Measurements from ENCODE around the gene CCDC174. TPM values are rescaled to one million over a fixed set of nuclear protein-coding genes. Genes with fewer than 3 reads are reported as not detected.

The CCDC174 gene
- total RNA-seq, 4 donors from 2014 or later: 21.2 to 30.1 (median 25.5) TPM

GRCh38 chr3:14609941-14610340 is 41.6 kb upstream of the CCDC174 start:
- intact Hi-C loops (cut with DNase I): no loop called here
- Histone ChIP-seq H3K4me1 (no peaks in the 10 kb centered on the region), H3K4me3 (replicated peaks in 1 of 3) (no peak overlapping the region), H3K27ac (no peak overlapping the region), H3K9me3 (no peaks in the 10 kb centered on the region), H3K27me3 (no peaks in the 10 kb centered on the region), H3K36me3 (no peaks in the 10 kb centered on the region)
- TF ChIP-seq POLR2A (IDR thresholded peaks at IDR 0.05): no peak
- TF ChIP-seq, protein P1, sequence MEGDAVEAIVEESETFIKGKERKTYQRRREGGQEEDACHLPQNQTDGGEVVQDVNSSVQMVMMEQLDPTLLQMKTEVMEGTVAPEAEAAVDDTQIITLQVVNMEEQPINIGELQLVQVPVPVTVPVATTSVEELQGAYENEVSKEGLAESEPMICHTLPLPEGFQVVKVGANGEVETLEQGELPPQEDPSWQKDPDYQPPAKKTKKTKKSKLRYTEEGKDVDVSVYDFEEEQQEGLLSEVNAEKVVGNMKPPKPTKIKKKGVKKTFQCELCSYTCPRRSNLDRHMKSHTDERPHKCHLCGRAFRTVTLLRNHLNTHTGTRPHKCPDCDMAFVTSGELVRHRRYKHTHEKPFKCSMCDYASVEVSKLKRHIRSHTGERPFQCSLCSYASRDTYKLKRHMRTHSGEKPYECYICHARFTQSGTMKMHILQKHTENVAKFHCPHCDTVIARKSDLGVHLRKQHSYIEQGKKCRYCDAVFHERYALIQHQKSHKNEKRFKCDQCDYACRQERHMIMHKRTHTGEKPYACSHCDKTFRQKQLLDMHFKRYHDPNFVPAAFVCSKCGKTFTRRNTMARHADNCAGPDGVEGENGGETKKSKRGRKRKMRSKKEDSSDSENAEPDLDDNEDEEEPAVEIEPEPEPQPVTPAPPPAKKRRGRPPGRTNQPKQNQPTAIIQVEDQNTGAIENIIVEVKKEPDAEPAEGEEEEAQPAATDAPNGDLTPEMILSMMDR (IDR thresholded peaks at IDR 0.05): no peak
- no peak for DNase-seq

DNA sequence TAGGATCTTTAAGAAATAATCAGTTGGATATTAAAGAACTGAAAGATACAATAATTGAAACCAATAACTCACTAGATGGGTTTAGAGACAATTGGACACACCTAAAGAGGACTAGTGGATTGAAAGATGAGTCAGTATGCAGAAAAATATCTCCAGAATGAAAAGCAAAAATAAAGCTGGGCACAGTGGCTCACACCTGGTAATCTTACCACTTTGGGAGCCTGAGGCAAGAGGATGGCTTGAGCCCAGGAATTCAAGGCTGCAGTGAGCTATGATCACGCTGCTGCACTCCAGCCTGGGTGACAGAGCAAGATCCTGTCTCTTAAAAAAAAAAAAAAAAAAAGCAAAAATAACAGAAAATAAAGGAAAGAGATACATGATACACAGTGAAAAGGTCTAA is 37.4 kb upstream of the CCDC174 start:
- Histone ChIP-seq H3K9me3 (no peaks in the 10 kb centered on the region), H3K27ac (no peak overlapping the region), H3K4me3 (replicated peaks in 1 of 3) (no peak overlapping the region), H3K27me3 (no peaks in the 10 kb centered on the region), H3K4me1 (no peaks in the 10 kb centered on the region), H3K36me3 (no peaks in the 10 kb centered on the region)
- no peak for DNase-seq
- TF ChIP-seq, protein P1 (IDR thresholded peaks at IDR 0.05): no peak
- TF ChIP-seq POLR2A (IDR thresholded peaks at IDR 0.05): no peak
- intact Hi-C loops (cut with DNase I): no loop called here
- WGBS, 2 donors: 63 to 73% methylated on average over 1 of the region's 1 CpG

- TF ChIP-seq POLR2A (IDR thresholded peaks at IDR 0.05): no peak
- TF ChIP-seq, protein P1 (IDR thresholded peaks at IDR 0.05): no peak
- Histone ChIP-seq H3K9me3 (no peaks in the 10 kb centered on the region), H3K27me3 (no peaks in the 10 kb centered on the region), H3K27ac (no peak overlapping the region), H3K4me3 (replicated peaks in 1 of 3) (no peak overlapping the region), H3K4me1 (no peaks in the 10 kb centered on the region), H3K36me3 (no peaks in the 10 kb centered on the region)
- DNase-seq: no peak
- intact Hi-C loops (cut with DNase I): no loop called here
Measured at GRCh38 chr3:14614862-14615261, 36.7 kb upstream of the CCDC174 start.

GRCh38 chr3:14616606-14617507 is 34.7 kb upstream of the CCDC174 start:
- H3K4me1 ChIP-seq: no peaks in the 10 kb centered on the region
- H3K27ac ChIP-seq: no peak overlapping the region
- no peak for DNase-seq
- no peaks in the 10 kb centered on the region for H3K36me3 ChIP-seq
- intact Hi-C loops (cut with DNase I): no loop called here
- no peaks in the 10 kb centered on the region for H3K9me3 ChIP-seq
- 71 to 82% methylated on average over 10 of the region's 10 CpGs for WGBS, 2 donors
- TF ChIP-seq, protein P1 (IDR thresholded peaks at IDR 0.05): no peak
- TF ChIP-seq POLR2A (IDR thresholded peaks at IDR 0.05): no peak
- no peaks in the 10 kb centered on the region for H3K27me3 ChIP-seq
- H3K4me3 ChIP-seq (replicated peaks in 1 of 3): no peak overlapping the region

GRCh38 chr3:14617508-14618023 is 34.0 kb upstream of the CCDC174 start:
- H3K36me3 ChIP-seq: no peaks in the 10 kb centered on the region
- no peaks in the 10 kb centered on the region for H3K4me1 ChIP-seq
- H3K27ac ChIP-seq: no peak overlapping the region
- H3K4me3 ChIP-seq (replicated peaks in 1 of 3): no peak overlapping the region
- DNase-seq: no peak
- no peaks in the 10 kb centered on the region for H3K27me3 ChIP-seq
- no peaks in the 10 kb centered on the region for H3K9me3 ChIP-seq
- intact Hi-C loops (cut with DNase I): no loop called here
- whole genome bisulfite sequencing, 2 donors: 77 to 78% methylated on average over 6 of the region's 6 CpGs
- TF ChIP-seq, protein P1 (IDR thresholded peaks at IDR 0.05): no peak
- TF ChIP-seq POLR2A (IDR thresholded peaks at IDR 0.05): no peak

Data from thyroid gland (tissue), 4 donors.